Liver (tissue), 3 donors: Measurements from ENCODE around the gene KLF12.

Source experiments
- CTCF ChIP-seq: fragments of 150-350 bp; IDR thresholded peaks from 2 replicates; pipeline ENCODE4 v1.5.1; 2017; ENCODE audit warnings: improper control_type of control experiment, low read depth, low read length; ENCODE audit not compliant: missing input control
- EGR1 ChIP-seq, 2 donors: IDR thresholded peaks; 2 replicates each; pipeline ENCODE4 v1.6.1; 2016 to 2018; ENCODE audit warnings: antibody characterized with exemption in 2 of 2, low read depth in 2 of 2
- GABPA ChIP-seq, 2 donors: IDR thresholded peaks in 1 of 2; conservative IDR thresholded peaks in 1 of 2; 2 replicates each; pipeline ENCODE4 v1.6.1; 2016; ENCODE audit warnings: antibody characterized with exemption in 2 of 2, mild to moderate bottlenecking in 1 of 2, moderate library complexity in 1 of 2
- JUND ChIP-seq, 2 donors: IDR thresholded peaks; 2 replicates each; pipeline ENCODE4 v1.6.1; 2016; ENCODE audit warnings: antibody characterized with exemption in 2 of 2
- NR2F2 ChIP-seq: IDR thresholded peaks from 2 replicates; pipeline ENCODE4 v1.6.1; 2016; ENCODE audit warnings: antibody characterized with exemption
- REST ChIP-seq: IDR thresholded peaks from 2 replicates; pipeline ENCODE4 v1.6.1; 2016; ENCODE audit warnings: antibody characterized with exemption, mild to moderate bottlenecking
- RXRA ChIP-seq, 2 donors: IDR thresholded peaks; 2 replicates each; pipeline ENCODE4 v1.6.1; 2017 to 2018; ENCODE audit warnings: antibody characterized with exemption in 2 of 2, mild to moderate bottlenecking in 1 of 2
- TAF1 ChIP-seq: conservative IDR thresholded peaks from 2 replicates; pipeline ENCODE4 v1.6.1; 2016; ENCODE audit warnings: antibody characterized with exemption, mild to moderate bottlenecking
- YY1 ChIP-seq: IDR thresholded peaks from 2 replicates; pipeline ENCODE4 v1.6.1; 2016; ENCODE audit warnings: antibody characterized with exemption, mild to moderate bottlenecking
- ZBTB33 ChIP-seq: IDR thresholded peaks from 2 replicates; pipeline ENCODE4 v1.6.1; 2016; ENCODE audit warnings: antibody characterized with exemption
- donor health status: healthy.
- donor health status: healthy.

- TF ChIP-seq CTCF (no peak), RXRA (IDR thresholded peaks at IDR 0.05) (no peak), YY1 (no peak), JUND (IDR thresholded peaks at IDR 0.05) (no peak), EGR1 (IDR thresholded peaks at IDR 0.05; ENCODE audit: low read depth in 2 of 2) (no peak), REST (no peak), ZBTB33 (no peak), NR2F2 (no peak), TAF1 (no peak), GABPA (IDR thresholded peaks at IDR 0.05 in 1 of 2, conservative IDR thresholded peaks at IDR 0.05 in 1 of 2) (no peak)
Observed at GRCh38 chr13:74115133-74115532, 19.1 kb downstream of the KLF12 start.
